ENCODE measurements around the gene ATP8A2. TPM values are rescaled to one million over a fixed set of nuclear protein-coding genes. Genes with fewer than 3 reads are reported as not detected.

The ATP8A2 gene
- total and polyA plus RNA-seq, 9 of the 15 experiments (the other 6 are each of a cell fraction or from before 2014, with no cell fraction given) = under 0.01 to 0.33 (median 0.06) TPM; not detected in 4

- no TSS peak for BruUV-seq (replicated peaks)
- ChIA-PET CTCF (ENCODE audit: low intra/inter-chr PET ratio) (no interaction called here), POLR2A (interaction anchor here (1.0 kb wide), 1 partner anchor 26 kb away, joined by 3 read pairs; no protein-coding TSS in a partner anchor)
- Histone ChIP-seq H3K4me1 (replicated peaks in 1 of 2; ENCODE audit: control insufficient read depth in 2 of 2, insufficient read depth in 2 of 2, low read length in 2 of 2) (no peaks in the 10 kb centered on the region), H3K9me3 (replicated peaks; ENCODE audit: control insufficient read depth, insufficient read depth, low read depth, low read length) (no peaks in the 10 kb centered on the region), H3K4me2 (ENCODE audit: insufficient read depth, low read length) (no peak overlapping the region), H3K27ac (ENCODE audit: extremely low read depth, low read depth, low read length) (no peak overlapping the region), H3K9me1 (ENCODE audit: control insufficient read depth, insufficient read depth, low read length) (no peaks in the 10 kb centered on the region), H3K9ac (ENCODE audit: insufficient read depth in 1 of 2, low read depth in 2 of 2, low read length in 2 of 2) (no peak overlapping the region), H2AFZ (ENCODE audit: low read depth, low read length) (no peak overlapping the region), H3K27me3 (ENCODE audit: control insufficient read depth in 2 of 2, insufficient read depth in 2 of 2, low read length in 2 of 2) (no peaks in the 10 kb centered on the region), H3K4me3 (no peak overlapping the region), H3K36me3 (ENCODE audit: control insufficient read depth, insufficient read depth, low read length) (no peaks in the 10 kb centered on the region), H4K20me1 (replicated peaks; ENCODE audit: control insufficient read depth, insufficient read depth, low read length) (no peaks in the 10 kb centered on the region), H3K79me2 (ENCODE audit: control insufficient read depth, insufficient read depth, low read length) (no peaks in the 10 kb centered on the region)
- TF ChIP-seq ATF4 (CRISPR knock-in tag; IDR thresholded peaks at IDR 0.05) (no peak), ZNF134 (CRISPR knock-in tag; conservative IDR thresholded peaks at IDR 0.05) (no peak), FOXK2 (conservative IDR thresholded peaks at IDR 0.05 in 1 of 2, IDR thresholded peaks at IDR 0.05 in 1 of 2; ENCODE audit: low read depth in 2 of 2) (no peak), HDAC2 (IDR thresholded peaks at IDR 0.05) (no peak), KAT2B (IDR thresholded peaks at IDR 0.05; ENCODE audit: low read depth, low read length) (no peak), ZNF512 (tag; IDR thresholded peaks at IDR 0.05) (no peak), ZNF212 (CRISPR knock-in tag; IDR thresholded peaks at IDR 0.05) (no peak), SNIP1 (IDR thresholded peaks at IDR 0.05; ENCODE audit: low read depth) (no peak), TAF15 (IDR thresholded peaks at IDR 0.05; ENCODE audit: low read depth, low read length) (no peak), ATF7 (IDR thresholded peaks at IDR 0.05) (no peak), ZNF644 (tag; IDR thresholded peaks at IDR 0.05; ENCODE audit: low read depth) (no peak), KLF10 (CRISPR knock-in tag; IDR thresholded peaks at IDR 0.05) (no peak)
- FAIRE-seq = no peak
- ATAC-seq = no peak
- intact Hi-C loops (cut with micrococcal nuclease) (no loop called here), in situ Hi-C loops (cut with MboI) (no loop called here)
- no peak for DNase-seq (ENCODE audit: extremely low read depth in 1 of 4, low spot score in 3 of 4)
- WGBS (ENCODE audit: insufficient coverage, low coverage, missing lambda C conversion rate) = 0% methylated on average over 7 of the region's 7 CpGs
Observed at GRCh38 chr13:25778365-25778764, 406.6 kb downstream of the ATP8A2 start.

Data from K562 (cell line).